Inflammatory macrophage (primary cell): Measurements from ENCODE around the gene PIGW.

Experiments
- DNase-seq, 2 donors: peaks; one replicate each; pipeline ENCODE4 v3.0.0-alpha.2; 2020 to 2022

PIGW gene

GRCh38 chr17:36545465-36546417 lies 11.0 kb downstream of the PIGW start:
- DNase-seq: peak; percentile 95 to 97

- peak in 1 of 2 donors; percentile 19 for DNase-seq
These were observed 11.8 kb downstream of the PIGW start for GRCh38 chr17:36546418-36547093.

- no peak for DNase-seq
These were observed 13.0 kb downstream of the PIGW start for GRCh38 chr17:36547776-36548175.

GRCh38 chr17:36550491-36551417 lies 16.0 kb downstream of the PIGW start:
- peak in 1 of 2 donors; percentile 16 for DNase-seq

GRCh38 chr17:36553459-36553858 lies 18.7 kb downstream of the PIGW start:
- DNase-seq: no peak

GRCh38 chr17:36566081-36566480 lies 31.3 kb downstream of the PIGW start:
- DNase-seq: no peak

- DNase-seq: no peak
These were observed 40.2 kb downstream of the PIGW start for GRCh38 chr17:36575028-36575427.

- DNase-seq: no peak
These were observed 42.0 kb downstream of the PIGW start for GRCh38 chr17:36576793-36577192.

GRCh38 chr17:36578671-36579070 lies 43.9 kb downstream of the PIGW start:
- no peak for DNase-seq

- DNase-seq: no peak
These were observed 49.0 kb downstream of the PIGW start for GRCh38 chr17:36583787-36584186.

- no peak for DNase-seq
These were observed 51.4 kb downstream of the PIGW start for GRCh38 chr17:36586138-36586537.
